ENCODE results near the gene RFX5. TPM values are rescaled to one million over a fixed set of nuclear protein-coding genes. Genes with fewer than 3 reads are reported as not detected.

The RFX5 gene
- total and polyA plus RNA-seq, 9 of the 15 experiments (the other 6 are each of a cell fraction or from before 2014, with no cell fraction given) = 3.8 to 48.2 (median 32.2) TPM

GRCh38 chr1:151393583-151393982 is 46.5 kb upstream of the RFX5 start:
- Histone ChIP-seq H3K4me2 (ENCODE audit: insufficient read depth, low read length) (no peak overlapping the region), H4K20me1 (replicated peaks; ENCODE audit: control insufficient read depth, insufficient read depth, low read length) (no peaks in the 10 kb centered on the region), H3K4me3 (no peak overlapping the region), H3K36me3 (ENCODE audit: control insufficient read depth, insufficient read depth, low read length) (no peaks in the 10 kb centered on the region), H3K27me3 (ENCODE audit: control insufficient read depth in 2 of 2, insufficient read depth in 2 of 2, low read length in 2 of 2) (no peaks in the 10 kb centered on the region), H2AFZ (ENCODE audit: low read depth, low read length) (no peak overlapping the region), H3K27ac (ENCODE audit: extremely low read depth, low read depth, low read length) (no peak overlapping the region), H3K9me1 (ENCODE audit: control insufficient read depth, insufficient read depth, low read length) (no peaks in the 10 kb centered on the region), H3K4me1 (replicated peaks in 1 of 2; ENCODE audit: control insufficient read depth in 2 of 2, insufficient read depth in 2 of 2, low read length in 2 of 2) (no peaks in the 10 kb centered on the region; a peak in 1 of 5 replicates), H3K9me3 (replicated peaks; ENCODE audit: control insufficient read depth, insufficient read depth, low read depth, low read length) (no peaks in the 10 kb centered on the region), H3K9ac (ENCODE audit: insufficient read depth in 1 of 2, low read depth in 2 of 2, low read length in 2 of 2) (no peak overlapping the region), H3K79me2 (ENCODE audit: control insufficient read depth, insufficient read depth, low read length) (no peaks in the 10 kb centered on the region)
- intact Hi-C loops (cut with micrococcal nuclease) (no loop called here), in situ Hi-C loops (cut with MboI) (no loop called here)
- ChIA-PET POLR2A (no interaction called here), CTCF (ENCODE audit: low intra/inter-chr PET ratio) (no interaction called here)
- no TSS peak for BruUV-seq (replicated peaks)
- peak; percentile 37 for TF ChIP-seq CBFA2T3 (IDR thresholded peaks at IDR 0.05)
- TF ChIP-seq ZBTB43 (CRISPR knock-in tag; IDR thresholded peaks at IDR 0.05) = no peak
- ATAC-seq = no peak
- FAIRE-seq = no peak
- DNase-seq (ENCODE audit: extremely low read depth in 1 of 4, low spot score in 3 of 4) = no peak

DNA sequence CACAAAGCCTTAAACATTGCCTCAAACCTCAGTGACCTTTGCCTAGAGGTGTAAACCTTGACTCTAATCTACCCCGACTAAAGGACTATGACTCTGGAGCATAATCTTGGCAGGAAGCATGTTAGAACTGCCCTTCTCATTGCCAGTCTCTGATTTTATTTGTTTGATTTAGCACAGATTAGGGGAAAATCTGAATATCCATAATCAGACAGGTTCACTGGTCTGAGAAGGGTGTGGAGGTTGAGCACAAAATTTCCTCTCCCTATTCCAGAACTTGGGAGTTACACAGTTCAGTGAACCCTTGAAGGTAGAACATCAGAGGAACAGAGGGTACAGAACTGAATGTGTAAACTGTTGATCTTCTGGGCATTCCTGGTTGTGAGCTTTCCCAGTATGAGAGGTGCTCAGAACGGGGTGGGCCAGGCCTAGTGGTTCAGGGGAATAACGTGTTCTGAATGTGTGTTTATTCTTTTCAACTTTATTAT is 44.1 kb upstream of the RFX5 start:
- Histone ChIP-seq H3K27me3 (ENCODE audit: control insufficient read depth in 2 of 2, insufficient read depth in 2 of 2, low read length in 2 of 2) (no peaks in the 10 kb centered on the region), H2AFZ (ENCODE audit: low read depth, low read length) (no peak overlapping the region), H3K9ac (ENCODE audit: insufficient read depth in 1 of 2, low read depth in 2 of 2, low read length in 2 of 2) (no peak overlapping the region), H4K20me1 (replicated peaks; ENCODE audit: control insufficient read depth, insufficient read depth, low read length) (no peaks in the 10 kb centered on the region), H3K27ac (ENCODE audit: extremely low read depth, low read depth, low read length) (no peak overlapping the region), H3K9me1 (ENCODE audit: control insufficient read depth, insufficient read depth, low read length) (no peaks in the 10 kb centered on the region), H3K4me3 (no peak overlapping the region), H3K4me1 (replicated peaks in 1 of 2; ENCODE audit: control insufficient read depth in 2 of 2, insufficient read depth in 2 of 2, low read length in 2 of 2) (peaks cover 3 to 6% of the 10 kb centered on the region in 2 experiments; a peak in 4 of 5 replicates), H3K36me3 (ENCODE audit: control insufficient read depth, insufficient read depth, low read length) (no peaks in the 10 kb centered on the region), H3K79me2 (ENCODE audit: control insufficient read depth, insufficient read depth, low read length) (no peaks in the 10 kb centered on the region), H3K9me3 (replicated peaks; ENCODE audit: control insufficient read depth, insufficient read depth, low read depth, low read length) (no peaks in the 10 kb centered on the region; the same call in 1 of the 2 replicates), H3K4me2 (ENCODE audit: insufficient read depth, low read length) (no peak overlapping the region)
- CTCF ChIA-PET (ENCODE audit: low intra/inter-chr PET ratio) = no interaction called here
- DNase-seq (ENCODE audit: extremely low read depth in 1 of 4, low spot score in 3 of 4) = no peak
- 19% methylated on average over 3 of the region's 3 CpGs for WGBS (ENCODE audit: insufficient coverage, low coverage, missing lambda C conversion rate)
- BruUV-seq (replicated peaks) = no TSS peak
- ATAC-seq = no peak
- no peak for FAIRE-seq
- TF ChIP-seq, protein P1, sequence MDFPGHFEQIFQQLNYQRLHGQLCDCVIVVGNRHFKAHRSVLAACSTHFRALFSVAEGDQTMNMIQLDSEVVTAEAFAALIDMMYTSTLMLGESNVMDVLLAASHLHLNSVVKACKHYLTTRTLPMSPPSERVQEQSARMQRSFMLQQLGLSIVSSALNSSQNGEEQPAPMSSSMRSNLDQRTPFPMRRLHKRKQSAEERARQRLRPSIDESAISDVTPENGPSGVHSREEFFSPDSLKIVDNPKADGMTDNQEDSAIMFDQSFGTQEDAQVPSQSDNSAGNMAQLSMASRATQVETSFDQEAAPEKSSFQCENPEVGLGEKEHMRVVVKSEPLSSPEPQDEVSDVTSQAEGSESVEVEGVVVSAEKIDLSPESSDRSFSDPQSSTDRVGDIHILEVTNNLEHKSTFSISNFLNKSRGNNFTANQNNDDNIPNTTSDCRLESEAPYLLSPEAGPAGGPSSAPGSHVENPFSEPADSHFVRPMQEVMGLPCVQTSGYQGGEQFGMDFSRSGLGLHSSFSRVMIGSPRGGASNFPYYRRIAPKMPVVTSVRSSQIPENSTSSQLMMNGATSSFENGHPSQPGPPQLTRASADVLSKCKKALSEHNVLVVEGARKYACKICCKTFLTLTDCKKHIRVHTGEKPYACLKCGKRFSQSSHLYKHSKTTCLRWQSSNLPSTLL (IDR thresholded peaks at IDR 0.05) = no peak
- TF ChIP-seq ZBTB7A (IDR thresholded peaks at IDR 0.05; ENCODE audit: borderline replicate concordance, control insufficient read depth, low read depth, low read length) (no peak), DACH1 (IDR thresholded peaks at IDR 0.05; ENCODE audit: partially characterized antibody) (no peak), RBFOX2 (IDR thresholded peaks at IDR 0.05; ENCODE audit: low read depth, low read length) (no peak), POLR2AphosphoS5 (IDR thresholded peaks at IDR 0.05; ENCODE audit: control insufficient read depth, insufficient read depth, low read depth, low read length) (no peak), HDAC2 (IDR thresholded peaks at IDR 0.05) (no peak), KDM1A (IDR thresholded peaks at IDR 0.05) (peak; percentile 86), CBFA2T3 (IDR thresholded peaks at IDR 0.05) (0 out of 2 replicates have a peak, but pooled peaks have one; percentile 4), MIER1 (IDR thresholded peaks at IDR 0.05; ENCODE audit: low read depth) (no peak), ZNF134 (CRISPR knock-in tag; conservative IDR thresholded peaks at IDR 0.05) (no peak), TEAD2 (tag; IDR thresholded peaks at IDR 0.05) (no peak)
- intact Hi-C loops (cut with micrococcal nuclease) (no loop called here), in situ Hi-C loops (cut with MboI) (no loop called here)
- POLR2A ChIA-PET = interaction anchor here (0.9 kb wide), 1 partner anchor 9 kb away, joined by 4 read pairs; no protein-coding TSS in a partner anchor

All from K562 (cell line).